Stimulated activated CD8-positive, alpha-beta memory T cell treated with anti-CD3 and anti-CD28 coated beads, Interleukin-12 subunit alpha, Interleukin-12 subunit beta, amount 100 ng/mL, for 24 hours (primary cell): ENCODE measurements around the gene ITGA7.
"Not testable (repeated sequence)": the region's sequence is repeated elsewhere in the genome, so short reads cannot be mapped to it uniquely, and the experiment has no call there.

ENCODE experiments used
- DNase-seq: peaks from one replicate; pipeline ENCODE4 v3.0.0-alpha.2; 2020; ENCODE audit errors: extremely low read depth

ITGA7 gene

DNA sequence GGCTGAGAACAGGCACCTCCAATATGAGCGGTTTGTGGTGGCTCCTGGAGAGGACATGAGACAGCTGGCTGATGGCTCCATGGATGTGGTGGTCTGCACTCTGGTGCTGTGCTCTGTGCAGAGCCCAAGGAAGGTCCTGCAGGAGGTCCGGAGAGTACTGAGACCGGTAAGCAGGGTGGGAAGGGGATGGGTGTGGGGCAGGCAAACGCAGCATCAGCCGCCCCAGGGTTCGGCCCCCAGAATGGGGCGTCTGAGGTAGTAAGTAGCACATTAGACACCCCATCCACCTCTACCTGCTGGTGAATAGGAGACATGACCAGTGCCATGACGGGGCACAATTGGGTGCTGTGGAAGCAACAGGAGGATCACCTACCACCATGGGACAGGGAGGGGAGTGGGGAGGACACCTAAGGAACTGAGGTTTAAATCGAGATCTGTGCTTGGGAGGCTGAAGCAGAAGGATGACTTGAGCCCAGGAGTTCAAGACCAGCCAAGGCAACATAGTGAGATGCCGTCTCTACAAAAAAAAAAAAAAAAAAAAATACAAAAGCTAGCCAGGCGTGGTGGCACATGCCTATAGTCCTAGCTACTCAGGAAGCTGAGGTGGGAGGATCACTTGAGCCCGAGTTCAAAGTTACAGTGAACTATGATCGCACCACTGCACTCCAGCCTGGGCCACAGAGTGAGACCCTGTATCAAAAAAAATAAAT lies 25.5 kb downstream of the ITGA7 start:
- DNase-seq: no peak

DNA sequence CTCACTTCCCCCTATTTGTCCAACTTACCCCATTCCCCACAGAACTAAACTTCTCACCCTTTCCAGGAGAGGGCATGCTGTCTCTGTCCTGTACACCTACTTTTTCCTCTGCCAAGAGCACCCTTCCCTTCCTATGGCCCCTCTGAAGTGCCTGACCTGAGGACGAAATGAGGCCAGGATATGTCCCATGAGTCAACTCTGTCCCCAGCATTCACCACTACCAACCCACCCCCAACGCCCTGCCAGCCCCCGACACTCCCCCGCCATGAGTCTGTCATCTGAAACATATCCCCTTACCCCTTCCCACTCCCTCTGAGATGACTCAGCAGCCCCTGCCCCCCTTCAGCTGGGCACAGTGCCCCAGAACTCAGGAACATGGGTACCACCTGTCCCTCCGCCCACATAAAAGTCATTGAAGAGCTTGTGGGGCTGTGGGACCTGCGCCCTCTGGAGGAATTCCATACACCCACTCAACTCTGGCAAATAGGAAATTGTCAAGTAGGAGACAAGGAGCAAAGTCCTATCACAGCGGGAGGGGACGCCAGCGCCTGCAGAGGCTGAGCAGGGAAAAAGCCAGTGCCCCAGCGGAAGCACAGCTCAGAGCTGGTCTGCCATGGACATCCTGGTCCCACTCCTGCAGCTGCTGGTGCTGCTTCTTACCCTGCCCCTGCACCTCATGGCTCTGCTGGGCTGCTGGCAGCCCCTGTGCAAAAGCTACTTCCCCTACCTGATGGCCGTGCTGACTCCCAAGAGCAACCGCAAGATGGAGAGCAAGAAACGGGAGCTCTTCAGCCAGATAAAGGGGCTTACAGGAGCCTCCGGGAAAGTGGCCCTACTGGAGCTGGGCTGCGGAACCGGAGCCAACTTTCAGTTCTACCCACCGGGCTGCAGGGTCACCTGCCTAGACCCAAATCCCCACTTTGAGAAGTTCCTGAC lies 26.3 kb downstream of the ITGA7 start:
- DNase-seq: no peak

DNA sequence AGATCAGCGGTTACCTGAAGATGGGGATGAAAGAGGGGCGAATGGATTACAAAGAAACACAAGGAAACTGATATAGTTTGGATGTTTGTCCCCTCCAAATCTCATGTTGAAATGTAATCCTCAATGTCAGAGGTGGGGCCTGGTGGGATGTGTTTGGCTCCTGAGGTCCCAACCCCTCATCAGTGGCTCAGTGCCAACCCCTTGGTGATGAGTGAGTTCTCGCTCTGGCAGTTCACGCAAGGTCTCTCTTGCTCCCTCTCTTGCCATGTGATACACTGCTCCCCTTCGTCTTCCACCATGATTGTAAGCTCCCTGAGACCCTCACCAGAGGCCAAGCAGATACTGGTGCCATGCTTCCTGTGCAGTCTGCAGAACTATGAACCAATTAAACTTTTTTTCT lies 28.0 kb downstream of the ITGA7 start:
- no peak for DNase-seq

DNA sequence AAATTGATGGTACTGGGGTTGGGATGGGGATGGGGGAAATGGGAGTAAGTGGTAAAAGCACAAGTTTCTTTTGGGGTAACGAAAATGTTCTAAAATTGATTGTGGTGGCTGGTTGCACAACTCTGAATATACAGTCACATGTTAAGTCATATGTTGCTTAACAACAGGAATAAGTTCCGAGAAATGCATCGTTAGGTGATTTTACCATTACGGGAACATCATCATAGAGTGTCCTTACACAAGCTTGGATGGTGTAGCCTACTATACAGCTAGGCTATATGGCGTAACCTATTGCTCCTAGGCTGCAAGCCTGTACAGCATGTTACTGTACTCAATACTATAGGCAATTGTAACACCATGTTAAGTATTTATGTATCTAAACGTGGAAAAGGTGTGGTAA lies 31.0 kb downstream of the ITGA7 start:
- no peak for DNase-seq

DNA sequence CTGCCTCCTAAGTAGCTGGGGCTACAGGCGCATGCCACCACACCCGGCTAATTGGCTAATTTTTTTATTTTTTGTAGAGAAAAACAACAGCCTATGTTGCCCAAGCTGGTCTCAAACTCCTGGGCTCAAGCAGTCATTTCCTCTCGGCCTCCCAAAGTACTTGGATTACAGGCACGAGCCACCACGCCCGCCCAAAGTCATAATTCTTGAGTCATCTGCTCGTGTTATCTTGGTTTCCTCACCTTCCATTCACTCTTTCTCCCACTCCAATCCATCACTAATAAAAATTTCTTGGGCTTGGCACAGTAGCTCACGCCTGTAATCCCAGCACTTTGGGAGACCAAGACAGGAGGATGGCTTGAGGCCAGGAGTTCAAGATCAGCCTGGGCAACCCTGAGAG lies 32.0 kb downstream of the ITGA7 start:
- no peak for DNase-seq

DNA sequence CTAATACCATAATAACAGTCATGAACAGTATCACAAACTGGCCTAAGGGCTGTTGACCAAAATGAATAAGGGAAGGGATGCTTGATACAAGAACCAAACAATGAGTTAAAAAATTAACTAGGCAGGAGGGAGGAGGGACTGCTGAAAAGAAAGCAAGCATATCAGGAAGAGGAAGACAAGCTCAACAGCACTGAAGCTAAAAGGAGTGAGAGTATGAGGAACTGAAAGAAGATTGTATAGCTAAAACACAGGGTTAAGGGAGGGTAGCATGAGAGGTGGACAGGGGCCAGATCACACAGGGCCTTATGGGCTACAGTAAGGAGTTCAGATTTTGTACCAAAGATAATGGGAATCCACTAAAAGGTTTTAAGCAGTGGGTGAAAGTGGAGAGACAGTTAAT lies 34.1 kb downstream of the ITGA7 start:
- DNase-seq: no peak

DNA sequence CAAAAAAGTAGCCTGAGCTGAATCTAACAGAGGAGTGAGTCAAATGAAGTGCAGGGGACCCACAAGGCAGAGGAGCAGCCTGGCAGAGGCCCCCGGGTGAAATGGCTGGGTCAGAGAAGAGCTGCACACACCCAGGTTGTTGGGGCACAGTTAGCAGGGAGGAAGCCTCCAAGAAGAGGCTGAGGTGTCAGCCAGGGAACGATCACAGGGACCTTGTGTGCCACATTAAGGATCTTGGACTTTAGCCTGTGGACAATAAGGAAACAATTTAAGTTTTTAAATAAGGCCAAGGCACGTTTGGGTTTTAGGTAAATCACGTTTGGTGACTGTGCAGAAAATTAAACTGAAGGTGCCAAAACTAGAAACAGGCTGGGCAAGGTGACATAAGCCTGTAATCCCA lies 36.0 kb downstream of the ITGA7 start:
- DNase-seq: no peak

DNA sequence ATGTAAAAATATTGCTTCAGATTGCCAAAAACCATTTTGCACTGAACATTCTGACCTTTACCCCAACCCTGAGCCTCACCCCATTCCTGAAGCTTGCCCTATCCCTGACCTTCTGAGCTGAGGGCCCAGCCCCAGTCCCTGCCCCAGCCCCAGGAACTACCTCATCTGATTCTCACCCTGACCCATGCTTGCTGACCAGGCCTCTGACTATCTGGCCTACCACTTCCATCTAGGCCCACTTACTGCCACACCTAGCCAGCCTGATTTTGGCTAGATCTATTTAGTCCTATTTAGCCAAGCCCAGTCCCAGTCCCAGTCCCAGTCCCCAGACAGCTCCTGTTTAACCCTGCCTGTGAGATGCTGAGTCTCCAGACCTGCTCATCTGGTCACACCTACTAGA lies 37.4 kb downstream of the ITGA7 start:
- DNase-seq: no peak

DNA sequence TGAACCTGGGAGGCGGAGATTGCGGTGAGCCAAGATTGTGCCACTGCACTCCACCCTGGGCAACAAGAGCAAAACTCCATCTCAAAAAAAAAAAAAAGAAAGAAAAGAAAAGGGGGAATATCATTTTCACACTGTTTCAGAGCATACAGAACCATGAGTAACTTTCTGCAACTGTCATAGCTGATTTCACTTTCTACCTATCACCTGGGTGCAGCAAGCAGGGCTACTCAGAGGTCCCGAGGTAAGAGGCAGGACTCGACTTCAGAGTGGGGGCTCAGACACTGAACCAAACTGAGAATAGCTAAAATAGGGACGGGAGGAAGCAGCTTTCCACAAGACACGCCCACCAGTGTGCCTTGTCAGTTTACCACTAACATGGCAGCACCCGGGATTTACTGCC lies 41.2 kb downstream of the ITGA7 start:
- DNase-seq: no peak

DNA sequence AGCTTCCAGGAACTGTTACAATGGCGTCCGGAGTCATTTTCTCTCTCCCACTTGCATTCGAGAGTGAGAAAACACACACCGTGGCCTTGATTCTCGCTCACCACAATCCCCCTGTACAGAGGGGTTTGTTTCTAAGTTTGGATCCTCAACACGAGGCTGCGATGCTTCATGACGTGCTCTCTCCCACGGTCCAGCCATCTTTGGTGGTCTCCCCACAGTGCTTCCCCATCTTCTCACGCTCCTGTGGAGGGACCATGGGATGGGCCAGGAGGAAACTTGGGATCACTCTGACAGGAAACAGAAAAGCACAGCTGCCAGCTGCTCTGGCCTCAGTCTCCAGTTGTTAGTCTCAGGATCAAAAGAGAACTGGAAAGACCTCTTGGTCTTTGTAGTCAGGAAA lies 42.9 kb downstream of the ITGA7 start:
- DNase-seq: no peak

DNA sequence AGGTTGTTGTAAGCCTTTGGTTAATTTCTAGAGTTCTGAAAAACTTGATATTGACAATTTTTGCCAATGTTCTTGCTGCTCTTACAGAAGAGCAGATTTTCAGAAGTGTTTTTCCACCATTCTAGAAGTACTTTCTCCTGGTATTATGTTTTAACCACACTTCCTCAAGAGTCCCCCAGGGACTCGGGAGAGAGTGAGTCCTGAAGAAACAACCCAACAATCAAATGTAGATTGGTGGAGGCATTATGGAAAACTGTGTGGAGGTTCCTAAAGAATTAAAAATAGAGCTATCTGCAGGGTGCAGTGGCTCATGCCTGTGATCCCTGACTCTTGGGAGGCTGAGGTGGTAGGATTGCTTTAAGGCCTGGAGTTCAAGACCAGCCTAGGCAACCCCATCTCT lies 44.3 kb downstream of the ITGA7 start:
- no peak for DNase-seq

DNA sequence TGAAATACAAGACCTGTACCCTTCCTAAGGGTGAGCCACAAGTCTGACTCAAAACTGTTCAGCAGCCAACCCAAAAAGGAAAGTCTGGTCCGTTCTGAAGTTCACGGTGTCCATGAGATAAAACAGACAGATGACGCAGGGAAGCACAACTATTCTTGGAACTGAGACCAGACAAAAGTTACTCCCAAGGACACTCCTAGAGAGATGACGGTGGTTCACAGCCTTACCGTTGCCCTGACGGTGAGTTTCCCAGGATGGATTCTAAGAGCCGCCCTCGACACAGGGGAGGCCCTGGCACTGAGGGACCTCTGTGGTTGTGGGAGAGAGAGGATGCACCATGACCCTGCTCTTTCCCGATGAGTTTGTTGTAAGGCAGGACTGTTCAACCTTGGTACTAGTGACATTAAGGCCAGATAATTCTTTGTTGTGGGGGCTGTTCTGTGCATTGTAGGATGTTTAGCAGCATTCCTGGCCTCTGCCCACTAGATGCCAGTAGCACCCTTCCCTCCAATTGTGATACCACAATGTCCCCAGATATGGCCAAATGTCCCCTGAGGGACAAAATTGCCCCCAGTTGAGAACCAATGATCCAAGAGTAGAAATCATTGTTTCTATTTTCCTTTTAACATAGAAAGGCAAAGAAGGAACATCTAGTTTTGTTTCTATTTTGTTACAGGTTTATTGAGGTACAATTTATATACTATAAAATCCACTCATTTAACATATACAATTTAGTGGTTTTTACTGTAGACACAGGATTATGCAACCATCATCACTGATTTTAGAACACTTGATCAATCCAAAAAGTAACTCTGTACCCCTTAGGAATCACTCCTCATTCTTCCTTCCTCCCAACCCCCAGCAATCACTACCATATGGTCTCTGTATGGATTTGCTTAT lies 48.0 kb downstream of the ITGA7 start:
- DNase-seq: no peak

DNA sequence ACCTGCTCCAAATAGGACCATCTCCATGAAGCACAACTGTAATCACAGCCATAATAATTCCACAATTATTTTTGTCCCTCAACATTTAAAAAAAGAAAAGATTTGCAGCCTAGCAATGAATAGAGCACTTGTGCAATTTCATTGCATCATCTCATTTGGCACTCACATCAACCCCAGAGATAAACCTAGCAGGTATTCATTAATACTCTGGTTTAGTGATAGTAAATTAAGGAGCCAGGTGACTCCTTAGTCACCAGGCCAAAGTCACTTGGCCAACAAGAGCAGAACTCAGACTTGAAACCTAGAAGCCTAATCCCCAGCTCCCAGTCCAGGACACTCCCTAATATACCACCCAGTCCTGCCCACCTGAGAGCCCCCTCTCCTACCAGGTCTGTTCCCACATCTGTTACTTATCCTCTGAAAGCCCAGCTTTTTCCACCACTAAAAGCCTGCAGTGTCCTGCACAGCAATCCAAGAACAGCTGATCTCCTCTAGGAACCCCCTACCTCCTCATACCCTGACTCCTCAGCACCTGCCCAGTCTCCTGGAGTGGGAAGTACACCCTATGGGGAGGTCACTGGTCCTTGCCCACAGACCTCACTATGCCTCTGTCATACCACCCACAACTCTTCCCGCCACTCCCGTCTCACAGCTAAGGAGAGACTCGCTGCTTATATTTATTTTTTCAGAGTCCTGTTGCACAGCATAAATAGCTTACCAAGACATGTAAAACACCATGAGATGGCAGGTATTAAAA lies 48.9 kb downstream of the ITGA7 start:
- no peak for DNase-seq

DNA sequence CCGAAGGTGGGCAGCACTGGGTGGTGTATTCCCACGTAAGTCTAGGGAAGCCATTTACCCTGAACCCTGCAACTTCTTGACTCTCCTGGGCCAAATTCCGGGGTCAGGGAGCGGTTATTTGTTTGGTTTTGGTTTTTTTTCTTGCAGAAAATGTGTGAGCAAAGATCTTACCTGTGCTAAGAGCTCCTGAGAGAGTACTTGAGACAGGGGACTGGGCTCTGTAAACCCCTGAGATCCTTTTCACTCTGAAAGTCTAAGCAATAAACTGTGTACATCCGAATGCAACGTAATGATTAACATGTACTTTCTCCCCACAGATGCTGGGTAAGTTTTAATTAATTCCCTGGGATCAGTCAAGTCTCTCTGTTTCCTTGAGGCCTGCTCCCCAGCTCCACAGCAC lies 49.5 kb downstream of the ITGA7 start:
- no peak for DNase-seq

DNA sequence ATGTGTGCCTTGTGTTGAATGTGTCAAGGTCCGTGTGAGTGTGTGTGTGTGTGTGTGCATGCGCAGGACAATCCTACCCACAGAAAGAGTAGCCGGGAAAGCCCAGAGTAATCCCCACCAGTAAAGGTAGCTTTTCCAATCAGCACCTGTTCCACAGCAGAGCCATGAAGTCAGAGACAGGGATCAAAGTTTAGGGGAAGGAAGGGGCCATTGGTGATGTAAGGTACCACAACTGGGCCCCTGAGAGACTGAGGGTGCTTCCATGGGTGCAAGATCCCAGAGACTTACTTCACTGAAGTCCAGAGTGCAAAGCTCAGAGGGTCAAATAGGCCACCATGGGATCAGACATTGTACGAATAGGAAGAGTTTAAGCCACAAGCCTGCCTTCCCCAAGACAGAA lies 50.5 kb downstream of the ITGA7 start:
- no peak for DNase-seq

DNA sequence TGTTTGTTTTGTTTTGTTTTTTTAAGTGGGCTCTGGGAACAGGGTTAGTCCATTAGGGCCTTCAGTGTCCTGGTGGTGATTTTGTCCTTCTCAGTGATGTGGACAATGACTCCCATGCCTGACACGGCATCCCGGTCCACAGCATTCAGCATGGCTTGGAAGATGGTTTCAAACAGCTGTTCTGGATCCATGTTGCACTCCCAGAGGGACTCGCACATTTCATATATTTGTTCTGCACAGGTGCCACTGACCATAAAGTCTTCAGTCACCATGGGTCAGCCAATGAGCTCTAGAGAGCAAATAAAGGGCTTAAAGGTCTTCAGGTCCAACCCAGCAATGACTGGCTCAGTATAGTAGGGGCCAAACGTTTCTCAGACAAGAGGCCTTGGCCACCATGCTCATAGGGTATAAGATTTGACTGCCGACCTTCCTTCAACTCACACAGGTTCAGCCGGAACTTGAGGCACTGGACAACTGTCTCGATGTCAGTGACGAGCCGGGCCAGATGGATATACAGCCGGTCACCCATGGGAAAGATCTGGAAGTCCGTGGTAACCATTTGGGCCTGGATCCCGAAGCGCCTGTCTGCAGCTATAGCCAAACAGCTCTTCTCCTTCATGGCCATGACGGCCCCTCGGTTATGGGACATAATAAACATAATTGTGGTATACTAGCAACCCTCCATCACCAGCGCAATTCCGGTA lies 53.0 kb downstream of the ITGA7 start:
- no peak for DNase-seq

DNA sequence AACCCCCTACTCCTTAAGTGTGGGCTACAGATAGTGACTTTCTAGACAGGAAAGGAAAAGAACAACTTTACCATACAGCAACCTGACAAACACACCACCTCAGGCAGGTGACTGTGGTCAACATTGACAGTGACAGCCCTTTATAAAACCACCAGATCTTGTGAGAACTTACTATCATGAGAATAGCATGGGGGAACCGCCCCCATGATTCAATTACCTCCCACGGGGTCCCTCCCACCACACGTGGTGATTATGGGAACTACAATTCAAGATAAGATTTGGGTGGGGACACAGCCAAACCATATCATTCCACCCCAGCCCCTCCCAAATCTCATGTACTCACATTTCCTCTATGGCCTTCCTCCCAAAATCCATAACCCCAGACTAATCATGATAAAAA lies 54.7 kb downstream of the ITGA7 start:
- no peak for DNase-seq

DNA sequence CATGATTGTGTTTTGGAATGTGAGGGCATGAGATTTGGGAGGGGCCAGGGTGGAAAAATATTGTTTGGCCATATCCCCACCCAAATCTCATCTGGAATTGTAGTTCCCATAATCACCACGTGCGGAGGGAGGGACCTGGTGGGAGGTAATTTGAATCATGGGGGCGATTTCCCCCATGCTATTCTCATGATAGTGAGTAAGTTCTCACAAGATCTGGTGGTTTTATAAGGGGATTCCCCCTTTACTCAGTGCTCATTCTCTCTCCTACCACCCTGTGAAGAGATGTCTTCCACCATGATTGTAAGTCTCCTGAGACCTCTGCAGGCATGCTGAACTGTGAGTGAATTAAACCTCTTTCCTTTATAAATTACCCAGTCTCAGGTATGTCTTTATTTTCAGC lies 55.4 kb downstream of the ITGA7 start:
- DNase-seq: no peak

DNA sequence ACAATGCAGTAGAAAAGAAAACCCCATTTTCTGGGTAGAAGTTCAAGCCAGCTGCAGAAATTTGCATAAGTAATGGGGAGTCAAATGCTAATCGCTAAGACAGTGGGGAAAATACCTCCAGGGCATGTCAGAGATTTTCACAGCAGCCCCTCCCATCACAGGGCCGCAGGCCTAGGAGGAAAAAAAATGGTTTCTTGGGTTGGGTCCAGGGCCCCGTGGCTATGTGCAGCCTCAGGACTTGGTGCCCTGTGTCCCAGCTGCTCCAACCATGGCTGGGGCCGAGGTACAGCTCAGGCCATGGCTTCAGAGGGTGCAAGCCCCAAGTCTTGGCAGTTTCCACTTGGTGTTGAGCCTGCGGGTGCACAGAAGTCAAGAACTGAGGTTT lies 56.4 kb downstream of the ITGA7 start:
- DNase-seq: no peak

DNA sequence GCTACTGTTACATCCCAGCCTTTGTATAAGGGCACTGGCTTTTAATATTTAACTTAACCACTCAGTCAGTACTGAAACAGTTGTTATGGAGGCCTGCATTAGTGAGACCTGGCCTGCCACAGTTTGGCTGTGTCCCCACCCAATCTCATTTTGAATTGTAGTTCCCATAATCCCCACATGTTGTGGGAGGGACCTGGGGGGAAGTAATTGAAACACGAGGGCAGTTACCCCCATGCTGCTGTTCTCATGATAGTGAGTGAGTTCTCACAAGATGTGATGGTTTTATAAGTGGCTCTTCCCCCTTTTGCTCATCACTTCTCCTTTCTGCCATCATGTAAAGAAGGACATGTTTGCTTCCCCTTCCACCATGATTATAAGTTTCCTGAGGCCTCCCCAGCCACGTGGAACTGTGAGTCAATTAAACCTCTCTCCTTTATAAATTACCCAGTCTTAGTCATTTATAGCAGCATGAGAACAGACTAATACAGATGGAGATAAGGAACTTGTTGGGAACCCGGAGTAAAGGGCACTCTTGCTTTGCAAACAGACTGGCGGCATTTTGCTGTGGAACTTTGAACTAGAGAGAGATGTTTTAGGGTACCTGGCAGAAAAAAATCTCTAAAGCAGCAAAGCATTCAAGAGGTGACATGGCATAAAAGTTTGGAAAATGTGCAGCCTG lies 56.9 kb downstream of the ITGA7 start:
- not testable (repeated sequence) for DNase-seq
